ENCODE data around the gene TMEM117. TPM values are rescaled to one million over a fixed set of nuclear protein-coding genes. Genes with fewer than 3 reads are reported as not detected.

TMEM117 gene
- total and polyA plus RNA-seq, 2 donors (not counting 1 experiment from before 2014, with no cell fraction given): 2.0 to 10.4 TPM

DNA sequence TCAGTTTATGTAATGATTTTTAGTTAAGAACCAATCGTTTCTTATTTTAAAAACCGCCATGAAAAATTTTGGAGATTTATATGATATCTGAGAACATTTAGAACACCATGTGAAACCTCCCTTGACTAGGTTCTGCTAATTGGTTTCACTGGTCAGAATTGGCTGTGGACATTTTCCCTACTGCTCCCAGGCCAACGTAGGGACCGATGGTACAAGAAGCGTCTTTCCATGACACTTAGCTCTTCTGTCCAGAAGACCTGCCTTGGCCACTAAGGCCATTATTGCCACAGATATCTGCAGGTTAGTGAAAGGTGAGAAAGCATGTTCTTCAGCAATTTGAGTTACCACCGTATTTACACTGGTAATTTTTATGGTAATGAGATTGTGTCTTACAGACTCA is 424.0 kb downstream of the TMEM117 start:
- Mint-ChIP-seq H3K27ac (no peak overlapping the region), H3K27me3 (no peaks in the 10 kb centered on the region), H3K4me3 (no peak overlapping the region), H3K4me1 (no peaks in the 10 kb centered on the region), H3K9me3 (ENCODE audit: insufficient read depth) (no peaks in the 10 kb centered on the region)
- Histone ChIP-seq H3K9me3 (ENCODE audit: control extremely low read depth in 1 of 3, control insufficient read depth in 2 of 3, insufficient read depth in 1 of 3, low read length in 2 of 3) (no peaks in the 10 kb centered on the region), H3K36me3 (replicated peaks in 1 of 2; ENCODE audit: control extremely low read depth in 1 of 2, control insufficient read depth in 1 of 2, extremely low read depth in 1 of 2, insufficient read depth in 2 of 2, low read length in 1 of 2) (no peaks in the 10 kb centered on the region), H3K4me3 (ENCODE audit: control extremely low read depth in 1 of 5, extremely low read depth in 1 of 5, insufficient read depth in 1 of 5, low read depth in 2 of 5, low read length in 4 of 5) (no peak overlapping the region), H3K79me2 (ENCODE audit: control insufficient read depth, insufficient read depth, low read length) (no peaks in the 10 kb centered on the region), H3K4me1 (ENCODE audit: control insufficient read depth in 2 of 2, insufficient read depth in 2 of 2, low read length in 2 of 2) (no peaks in the 10 kb centered on the region), H3K27me3 (replicated peaks in 1 of 4; ENCODE audit: control extremely low read depth in 1 of 4, control insufficient read depth in 3 of 4, insufficient read depth in 4 of 4, low read length in 3 of 4) (no peaks in the 10 kb centered on the region), H2AFZ (ENCODE audit: insufficient read depth, low read depth, low read length, poor library complexity, severe bottlenecking) (no peak overlapping the region), H3K4me2 (replicated peaks; ENCODE audit: low read depth, low read length, poor library complexity, severe bottlenecking) (no peak overlapping the region), H4K20me1 (ENCODE audit: control insufficient read depth, insufficient read depth, low read length, poor library complexity, severe bottlenecking) (no peaks in the 10 kb centered on the region), H3K9ac (ENCODE audit: low read length) (no peak overlapping the region), H3K27ac (ENCODE audit: low read length in 2 of 2) (no peak overlapping the region)
- ATAC-seq (ENCODE audit: low read depth): no peak
- ChIA-PET CTCF (no interaction called here), POLR2A (no interaction called here)
- DNase-seq: no peak
- intact Hi-C loops (cut with micrococcal nuclease): no loop called here
- TF ChIP-seq EZH2 (IDR thresholded peaks at IDR 0.05; ENCODE audit: borderline replicate concordance, insufficient read depth, low read depth, low read length, poor library complexity, severe bottlenecking): no peak
- TF ChIP-seq, protein P1, sequence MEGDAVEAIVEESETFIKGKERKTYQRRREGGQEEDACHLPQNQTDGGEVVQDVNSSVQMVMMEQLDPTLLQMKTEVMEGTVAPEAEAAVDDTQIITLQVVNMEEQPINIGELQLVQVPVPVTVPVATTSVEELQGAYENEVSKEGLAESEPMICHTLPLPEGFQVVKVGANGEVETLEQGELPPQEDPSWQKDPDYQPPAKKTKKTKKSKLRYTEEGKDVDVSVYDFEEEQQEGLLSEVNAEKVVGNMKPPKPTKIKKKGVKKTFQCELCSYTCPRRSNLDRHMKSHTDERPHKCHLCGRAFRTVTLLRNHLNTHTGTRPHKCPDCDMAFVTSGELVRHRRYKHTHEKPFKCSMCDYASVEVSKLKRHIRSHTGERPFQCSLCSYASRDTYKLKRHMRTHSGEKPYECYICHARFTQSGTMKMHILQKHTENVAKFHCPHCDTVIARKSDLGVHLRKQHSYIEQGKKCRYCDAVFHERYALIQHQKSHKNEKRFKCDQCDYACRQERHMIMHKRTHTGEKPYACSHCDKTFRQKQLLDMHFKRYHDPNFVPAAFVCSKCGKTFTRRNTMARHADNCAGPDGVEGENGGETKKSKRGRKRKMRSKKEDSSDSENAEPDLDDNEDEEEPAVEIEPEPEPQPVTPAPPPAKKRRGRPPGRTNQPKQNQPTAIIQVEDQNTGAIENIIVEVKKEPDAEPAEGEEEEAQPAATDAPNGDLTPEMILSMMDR (IDR thresholded peaks at IDR 0.05): no peak
- 91% methylated on average over 4 of the region's 6 CpGs for WGBS (ENCODE audit: insufficient coverage)

DNA sequence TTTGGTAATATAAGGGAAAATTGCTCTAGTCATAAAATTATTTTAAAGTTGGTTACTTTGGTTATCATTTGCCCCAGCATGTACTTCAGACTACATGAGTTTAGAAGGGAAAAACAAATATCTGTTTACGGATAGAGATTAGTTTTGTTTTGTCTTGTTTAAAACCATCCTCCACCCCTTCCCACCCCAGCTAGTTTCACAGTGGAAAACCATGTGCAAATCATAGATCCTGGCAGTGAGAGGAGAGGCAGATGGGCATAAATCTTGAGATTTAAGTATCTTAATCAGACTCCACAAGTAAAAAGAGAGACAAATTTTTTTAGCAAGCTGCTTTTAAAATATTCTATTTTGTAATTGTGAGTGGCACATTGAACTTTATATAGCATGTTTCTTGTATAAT is 424.7 kb downstream of the TMEM117 start:
- intact Hi-C loops (cut with micrococcal nuclease): no loop called here
- Mint-ChIP-seq H3K27ac (no peak overlapping the region), H3K9me3 (ENCODE audit: insufficient read depth) (no peaks in the 10 kb centered on the region), H3K27me3 (no peaks in the 10 kb centered on the region), H3K4me1 (no peaks in the 10 kb centered on the region), H3K4me3 (no peak overlapping the region)
- no peak overlapping the region for H2AFZ ChIP-seq (ENCODE audit: insufficient read depth, low read depth, low read length, poor library complexity, severe bottlenecking)
- H3K9ac ChIP-seq (ENCODE audit: low read length): no peak overlapping the region
- no peak overlapping the region for H3K4me3 ChIP-seq (ENCODE audit: control extremely low read depth in 1 of 5, extremely low read depth in 1 of 5, insufficient read depth in 1 of 5, low read depth in 2 of 5, low read length in 4 of 5)
- ChIA-PET POLR2A (no interaction called here), CTCF (no interaction called here)
- no peaks in the 10 kb centered on the region for H3K36me3 ChIP-seq (replicated peaks in 1 of 2; ENCODE audit: control extremely low read depth in 1 of 2, control insufficient read depth in 1 of 2, extremely low read depth in 1 of 2, insufficient read depth in 2 of 2, low read length in 1 of 2)
- no peaks in the 10 kb centered on the region for H4K20me1 ChIP-seq (ENCODE audit: control insufficient read depth, insufficient read depth, low read length, poor library complexity, severe bottlenecking)
- no peaks in the 10 kb centered on the region for H3K9me3 ChIP-seq (ENCODE audit: control extremely low read depth in 1 of 3, control insufficient read depth in 2 of 3, insufficient read depth in 1 of 3, low read length in 2 of 3)
- ATAC-seq (ENCODE audit: low read depth) (no peak), DNase-seq (no peak)
- no CpG with 5 or more reads among the region's 1 CpG for WGBS (ENCODE audit: insufficient coverage)
- H3K27ac ChIP-seq (ENCODE audit: low read length in 2 of 2): no peak overlapping the region
- no peaks in the 10 kb centered on the region for H3K79me2 ChIP-seq (ENCODE audit: control insufficient read depth, insufficient read depth, low read length)
- no peaks in the 10 kb centered on the region for H3K27me3 ChIP-seq (replicated peaks in 1 of 4; ENCODE audit: control extremely low read depth in 1 of 4, control insufficient read depth in 3 of 4, insufficient read depth in 4 of 4, low read length in 3 of 4)
- no peak for TF ChIP-seq EZH2 (IDR thresholded peaks at IDR 0.05; ENCODE audit: borderline replicate concordance, insufficient read depth, low read depth, low read length, poor library complexity, severe bottlenecking)
- TF ChIP-seq, protein P1 (IDR thresholded peaks at IDR 0.05): no peak
- H3K4me2 ChIP-seq (replicated peaks; ENCODE audit: low read depth, low read length, poor library complexity, severe bottlenecking): no peak overlapping the region
- H3K4me1 ChIP-seq (ENCODE audit: control insufficient read depth in 2 of 2, insufficient read depth in 2 of 2, low read length in 2 of 2): no peaks in the 10 kb centered on the region

All from B cell (primary cell).